H1 (cell line): ENCODE data around the gene EXTL1. TPM values are rescaled to one million over a fixed set of nuclear protein-coding genes. Genes with fewer than 3 reads are reported as not detected.

Experiments used
- CTCF ChIA-PET: fragments of 300-600 bp; sonication (Branson Sonifier 250); formaldehyde crosslinking; loops from one replicate; lab custom pipeline; 2021; ENCODE audit not compliant: partially characterized antibody; lab: Charles Lee
- POLR2A ChIA-PET: fragments of 300-600 bp; sonication (Branson Sonifier 250); formaldehyde crosslinking; loops from one replicate; lab custom pipeline; 2021; ENCODE audit warnings: inconsistent platforms; ENCODE audit not compliant: partially characterized antibody; lab: Charles Lee
- DNase-seq, 2 experiments: peaks; one replicate each; pipeline versions ENCODE4 v3.0.0 to v3.0.0-alpha.2; 2010 to 2022; ENCODE audit warnings: low spot score in 2 of 2, low read depth in 1 of 2, mixed read lengths in 1 of 2
- FAIRE-seq: peaks from 2 replicates; lab custom pipeline; 2011; peaks lifted over from hg19 to GRCh38; lab: Jason Lieb, UNC
- H2AFZ ChIP-seq: 2 replicates; pipeline ENCODE4 v1.8.1; 2012; ENCODE audit warnings: low read length, inconsistent platforms
- H2AK5ac ChIP-seq: 2 replicates; pipeline ENCODE4 v1.6.1; 2013; ENCODE audit warnings: low read depth, low read length
- H2BK120ac ChIP-seq: replicated peaks from 2 replicates; pipeline ENCODE3; 2013; ENCODE audit warnings: low read depth, low read length, inconsistent platforms
- H2BK12ac ChIP-seq: 2 replicates; pipeline ENCODE4 v1.6.1; 2013; ENCODE audit warnings: low read depth, low read length
- H2BK15ac ChIP-seq: 2 replicates; pipeline ENCODE4 v1.6.1; 2013; ENCODE audit warnings: low read length
- H2BK20ac ChIP-seq: 2 replicates; pipeline ENCODE4 v1.6.1; 2013; ENCODE audit warnings: low read length
- H2BK5ac ChIP-seq: 2 replicates; pipeline ENCODE4 v1.6.1; 2013; ENCODE audit warnings: low read depth, low read length
- H3K14ac ChIP-seq: 2 replicates; pipeline ENCODE4 v1.6.1; 2013; ENCODE audit warnings: inconsistent platforms; ENCODE audit not compliant: insufficient read length
- H3K18ac ChIP-seq: 2 replicates; pipeline ENCODE4 v1.6.1; 2013; ENCODE audit warnings: low read length; ENCODE audit errors: extremely low read depth
- H3K23ac ChIP-seq: 2 replicates; pipeline ENCODE4 v1.6.1; 2013; ENCODE audit warnings: inconsistent platforms; ENCODE audit not compliant: insufficient read length
- H3K23me2 ChIP-seq: 2 replicates; pipeline ENCODE4 v1.6.1; 2013; ENCODE audit warnings: low read depth, low read length
- H3K27ac ChIP-seq: 2 replicates; pipeline ENCODE4 v1.6.1; 2011; ENCODE audit warnings: low read depth, low read length, inconsistent platforms
- H3K27me3 ChIP-seq, 4 experiments: replicated peaks in 1 of 4; 1 replicate in 1 of 4; 2 replicates in 3 of 4; pipeline versions ENCODE4 v1.6.1 to v1.8.1; 2011 to 2013; ENCODE audit warnings: low read length in 3 of 4, mild to moderate bottlenecking in 3 of 4, inconsistent platforms in 2 of 4, mixed read lengths in 2 of 4, moderate library complexity in 1 of 4; ENCODE audit not compliant: control insufficient read depth in 3 of 4, insufficient read depth in 3 of 4; ENCODE audit errors: extremely low read depth in 1 of 4
- H3K36me3 ChIP-seq, 4 experiments: 2 replicates each; pipeline versions ENCODE4 v1.6.1 to v1.8.1; 2011 to 2013; ENCODE audit warnings: mild to moderate bottlenecking in 4 of 4, low read length in 3 of 4, moderate library complexity in 2 of 4, control low read depth in 1 of 4, inconsistent platforms in 1 of 4; ENCODE audit not compliant: insufficient read depth in 4 of 4, control insufficient read depth in 2 of 4
- H3K4ac ChIP-seq: replicated peaks from 2 replicates; pipeline ENCODE3; 2013; ENCODE audit warnings: low read length, low read depth, mixed read lengths, inconsistent platforms; ENCODE audit not compliant: insufficient read length
- H3K4me1 ChIP-seq, 4 experiments: replicated peaks in 1 of 4; 1 replicate in 1 of 4; 2 replicates in 3 of 4; pipeline versions ENCODE4 v1.6.1 to v1.8.1; 2011 to 2013; ENCODE audit warnings: low read length in 3 of 4, inconsistent platforms in 2 of 4, mixed read lengths in 1 of 4; ENCODE audit not compliant: insufficient read depth in 4 of 4, control insufficient read depth in 3 of 4
- H3K4me2 ChIP-seq, 2 experiments: 2 replicates each; pipeline versions ENCODE4 v1.6.1 to v1.8.1; 2011 to 2013; ENCODE audit warnings: low read depth in 2 of 2, low read length in 2 of 2, control low read depth in 1 of 2, inconsistent platforms in 1 of 2, mild to moderate bottlenecking in 1 of 2; ENCODE audit not compliant: insufficient read depth in 1 of 2
- H3K4me3 ChIP-seq, 4 experiments: fragments of 200-600, 300-600 bp in 1 of 4; sonication (generic), shearing (Covaris generic), sonication (Bioruptor Twin) in 1 of 4; 2 replicates each; pipeline versions ENCODE4 v1.5.1 to v1.8.1; 2011 to 2016; ENCODE audit warnings: low read length in 4 of 4, low read depth in 3 of 4, control low read depth in 2 of 4, inconsistent platforms in 2 of 4, mild to moderate bottlenecking in 2 of 4, mixed read lengths in 1 of 4, moderate library complexity in 1 of 4; ENCODE audit not compliant: insufficient read depth in 2 of 4; ENCODE audit errors: extremely low read depth in 1 of 4
- H3K56ac ChIP-seq: replicated peaks from 2 replicates; pipeline ENCODE3; 2013; ENCODE audit warnings: low read depth, mild to moderate bottlenecking, mixed read lengths, low read length, inconsistent platforms; ENCODE audit not compliant: insufficient read length
- H3K79me1 ChIP-seq: 2 replicates; pipeline ENCODE4 v1.6.1; 2013; ENCODE audit warnings: low read depth, low read length, control low read depth
- H3K79me2 ChIP-seq, 2 experiments: 2 replicates each; pipeline versions ENCODE4 v1.6.1 to v1.8.1; 2012 to 2013; ENCODE audit warnings: low read length in 2 of 2, mild to moderate bottlenecking in 2 of 2, inconsistent platforms in 1 of 2; ENCODE audit not compliant: insufficient read depth in 2 of 2, control insufficient read depth in 1 of 2
- H3K9ac ChIP-seq, 4 experiments: replicated peaks in 1 of 4; 1 replicate in 1 of 4; 2 replicates in 3 of 4; pipeline versions ENCODE4 v1.6.1 to v1.8.1; 2011 to 2013; ENCODE audit warnings: low read depth in 3 of 4, low read length in 3 of 4, control low read depth in 2 of 4, mild to moderate bottlenecking in 2 of 4, moderate library complexity in 2 of 4, inconsistent platforms in 1 of 4; ENCODE audit errors: extremely low read depth in 1 of 4
- H3K9me3 ChIP-seq, 2 experiments: 2 replicates each; pipeline versions ENCODE4 v1.6.1 to v1.8.1; 2012 to 2013; ENCODE audit warnings: mild to moderate bottlenecking in 2 of 2, moderate library complexity in 2 of 2, control low read depth in 1 of 2, inconsistent platforms in 1 of 2, low read depth in 1 of 2, low read length in 1 of 2, mixed read lengths in 1 of 2; ENCODE audit not compliant: insufficient read depth in 2 of 2
- H4K20me1 ChIP-seq, 2 experiments: replicated peaks in 1 of 2; 2 replicates each; pipeline versions ENCODE3 to v1.8.1; 2011 to 2013; ENCODE audit warnings: inconsistent platforms in 2 of 2, low read length in 2 of 2, mild to moderate bottlenecking in 1 of 2; ENCODE audit not compliant: insufficient read depth in 2 of 2, control insufficient read depth in 1 of 2
- H4K5ac ChIP-seq: 2 replicates; pipeline ENCODE4 v1.6.1; 2013; ENCODE audit warnings: low read length, low read depth, mixed read lengths, inconsistent platforms; ENCODE audit not compliant: insufficient read length
- H4K8ac ChIP-seq: 2 replicates; pipeline ENCODE4 v1.8.0; 2013; ENCODE audit warnings: mild to moderate bottlenecking, moderate library complexity, low read length, inconsistent platforms; ENCODE audit not compliant: insufficient read depth; ENCODE audit errors: extremely low read depth
- H4K91ac ChIP-seq: replicated peaks from 2 replicates; pipeline ENCODE3; 2013; ENCODE audit warnings: low read length, mixed read lengths, inconsistent platforms; ENCODE audit not compliant: insufficient read length
- BACH1 ChIP-seq: IDR thresholded peaks from 2 replicates; pipeline ENCODE4 v1.6.1; 2012; ENCODE audit warnings: low read length, improper control_type of control experiment
- TAF1 ChIP-seq: IDR thresholded peaks from 2 replicates; pipeline ENCODE4 v1.6.1; 2011; ENCODE audit warnings: mild to moderate bottlenecking, low read depth, low read length
- WGBS, 2 experiments: shearing (Covaris generic) in 1 of 2; methylation state at CpG; one replicate each; pipeline versions ENCODE4 v1.1.6 to v1.1.7; 2013 to 2015; ENCODE audit warnings: low lambda C conversion rate in 2 of 2, mixed read lengths in 2 of 2, inconsistent platforms in 1 of 2, low coverage in 1 of 2, missing lambda C conversion rate in 1 of 2; ENCODE audit not compliant: insufficient replicate concordance in 2 of 2, insufficient coverage in 1 of 2, insufficient read length in 1 of 2; ENCODE audit errors: extremely low coverage in 1 of 2, missing lambda C conversion rate in 1 of 2; 5-methylcytosine and 5-hydroxymethylcytosine counted together
- polyA plus RNA-seq, 7 experiments: library from polyadenylated mRNA; depleted of rRNA in 3 of 7; stranded (reverse) in 5 of 7; unstranded in 2 of 7; fragments of >200 nt in 5 of 7; fragments of 200-250 nt in 2 of 7; gene quantifications; 1 replicate in 5 of 7; 2 replicates in 1 of 7; 4 replicates in 1 of 7; pipeline versions ENCODE4 v1.2.1 to v1.2.3, GENCODE V29; 2011 to 2013; ENCODE audit warnings: missing spikeins in 2 of 7, mixed read lengths in 2 of 7
- total RNA-seq: library from RNA; stranded (reverse); fragmentation: NEBNext Ultra II Directional; extraction: Animal tissue kit (Norgen Biotek cat#: 25700); gene quantifications from 2 replicates; pipeline ENCODE4 v1.2.1, GENCODE V29; 2021

The EXTL1 gene
- total and polyA plus RNA-seq, 2 of the 8 experiments (the other 6 are each of a cell fraction or from before 2014, with no cell fraction given) = 0.89 to 1.2 TPM

- H3K79me2 ChIP-seq = no peaks in the 10 kb centered on the region
- no peak for DNase-seq
- H3K4me2 ChIP-seq = no peak overlapping the region
- no peaks in the 10 kb centered on the region for H3K9me3 ChIP-seq
- no peak overlapping the region for H2BK5ac ChIP-seq
- no peak overlapping the region for H2BK12ac ChIP-seq
- no peak for FAIRE-seq
- no peak overlapping the region for H2BK20ac ChIP-seq
- no peak overlapping the region for H4K5ac ChIP-seq
- no peak overlapping the region for H3K4me3 ChIP-seq
- no peak overlapping the region for H3K27ac ChIP-seq
- TF ChIP-seq BACH1 = no peak
- no peak for TF ChIP-seq TAF1
- H3K79me1 ChIP-seq = no peaks in the 10 kb centered on the region
- no peak overlapping the region for H3K14ac ChIP-seq
- H3K23me2 ChIP-seq = peaks cover 8% of the 10 kb centered on the region; the same call in 1 of the 2 replicates
- no peak overlapping the region for H2AK5ac ChIP-seq
- no peak overlapping the region for H2BK120ac ChIP-seq
- 75% methylated on average over 7 of the region's 7 CpGs; no CpG with 5 or more reads in 1 of the 2 experiments for WGBS, 2 experiments
- no peak overlapping the region for H3K9ac ChIP-seq
- peaks cover 0 to 5% (median 2%) of the 10 kb centered on the region in 4 experiments; a peak in 4 of 7 replicates for H3K4me1 ChIP-seq
- peaks cover 22 to 49% (median 39%) of the 10 kb centered on the region in 4 experiments for H3K27me3 ChIP-seq
- H4K20me1 ChIP-seq = no peaks in the 10 kb centered on the region
- H3K18ac ChIP-seq = no peak overlapping the region
- H2AFZ ChIP-seq = no peak overlapping the region
- H3K23ac ChIP-seq = no peak overlapping the region
- no peaks in the 10 kb centered on the region; a peak in 1 of 8 replicates for H3K36me3 ChIP-seq
- no peak overlapping the region for H2BK15ac ChIP-seq
- H4K91ac ChIP-seq = no peak overlapping the region
- POLR2A ChIA-PET = interaction anchor here (0.7 to 1.0 kb wide), 2 partner anchors 108 to 145 kb away, joined by 3 read pairs; no protein-coding TSS in a partner anchor
- H3K56ac ChIP-seq = no peak overlapping the region
- H4K8ac ChIP-seq = no peak overlapping the region; the same call in 1 of the 2 replicates
- CTCF ChIA-PET = interaction anchor here (0.9 to 5.4 kb wide), 5 partner anchors 12 to 444 kb away, joined by 3 to 29 read pairs (median 7); no protein-coding TSS in a partner anchor
- H3K4ac ChIP-seq = no peak overlapping the region
These were observed 19.8 kb downstream of the EXTL1 start for GRCh38 chr1:26041401-26041800.
